IPS-18a (cell line): ENCODE results near the gene LAMA4.

Source experiments
- H3K27ac ChIP-seq: one replicate; pipeline ENCODE4 v1.5.1; 2013; ENCODE audit warnings: low read length
- H3K27me3 ChIP-seq: one replicate; pipeline ENCODE4 v1.6.1; 2013; ENCODE audit warnings: mild to moderate bottlenecking, low read length; ENCODE audit not compliant: control insufficient read depth, insufficient read depth
- H3K36me3 ChIP-seq: one replicate; pipeline ENCODE4 v1.6.1; 2013; ENCODE audit warnings: low read depth, low read length; ENCODE audit not compliant: control insufficient read depth
- H3K4me1 ChIP-seq: one replicate; pipeline ENCODE4 v1.6.1; 2013; ENCODE audit warnings: low read depth, low read length; ENCODE audit not compliant: control insufficient read depth
- H3K4me3 ChIP-seq: one replicate; pipeline ENCODE4 v1.5.1; 2013; ENCODE audit warnings: low read length
- H3K9ac ChIP-seq: one replicate; pipeline ENCODE4 v1.6.1; 2013; ENCODE audit warnings: mild to moderate bottlenecking, low read length, moderate library complexity
- H3K9me3 ChIP-seq: one replicate; pipeline ENCODE4 v1.6.1; 2013; ENCODE audit warnings: low read depth, low read length; ENCODE audit not compliant: control insufficient read depth

LAMA4 gene

DNA sequence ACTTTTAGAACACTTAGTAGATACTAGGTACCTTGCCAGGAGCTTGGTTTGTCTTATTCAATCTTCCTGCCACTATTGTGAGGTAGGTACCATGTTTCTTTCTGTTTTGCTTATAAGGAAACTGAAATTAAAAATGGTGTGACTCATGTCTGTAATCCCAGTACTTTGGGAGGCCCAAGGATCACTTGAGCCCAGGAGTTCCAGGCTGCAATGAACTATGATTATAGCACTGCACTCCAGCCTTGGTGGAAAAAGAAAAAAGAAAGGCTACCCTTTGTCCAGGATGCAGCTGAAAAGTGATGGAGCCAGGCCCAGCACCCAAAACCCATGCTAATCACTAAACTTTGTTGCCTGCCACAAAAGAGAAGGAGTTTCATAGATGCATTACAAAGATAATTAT, 34.1 kb upstream of the LAMA4 start:
- Histone ChIP-seq H3K4me3 (no peak overlapping the region), H3K36me3 (no peaks in the 10 kb centered on the region), H3K9me3 (no peaks in the 10 kb centered on the region), H3K27me3 (no peaks in the 10 kb centered on the region), H3K4me1 (peaks cover 3% of the 10 kb centered on the region), H3K9ac (no peak overlapping the region), H3K27ac (no peak overlapping the region)

DNA sequence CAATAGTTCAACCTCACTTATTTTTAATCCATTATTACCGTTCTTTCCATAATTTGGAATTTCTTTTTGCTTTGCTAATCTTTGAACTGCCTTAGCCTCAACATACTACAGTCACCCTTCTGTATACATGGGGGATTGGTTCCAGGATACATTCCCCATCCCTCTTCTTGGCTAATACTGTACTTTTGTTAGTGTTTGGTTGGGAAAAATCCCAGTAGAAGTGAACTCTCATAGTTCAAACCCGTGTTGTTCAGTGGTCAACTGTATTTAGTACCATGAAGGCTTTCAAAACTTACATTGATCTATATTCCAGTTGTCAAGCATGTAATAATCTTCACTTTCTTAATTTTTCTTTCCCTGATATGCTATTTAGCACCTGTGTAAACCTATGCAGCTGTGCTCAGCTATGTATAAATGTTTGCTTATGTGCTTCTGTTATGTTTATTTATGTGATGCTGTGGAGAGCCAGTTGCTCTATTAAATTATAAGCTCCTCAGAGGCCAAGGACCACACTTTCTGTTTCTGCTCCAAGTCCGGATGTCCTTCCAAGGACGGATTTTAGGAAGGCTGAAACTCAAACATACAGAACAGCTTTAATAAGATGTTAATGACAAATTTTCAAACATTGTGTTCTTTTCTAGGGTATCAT, 33.3 kb upstream of the LAMA4 start:
- no peak overlapping the region for H3K27ac ChIP-seq
- no peaks in the 10 kb centered on the region for H3K36me3 ChIP-seq
- peaks cover 3% of the 10 kb centered on the region for H3K4me1 ChIP-seq
- H3K9ac ChIP-seq, result no peak overlapping the region
- H3K27me3 ChIP-seq, result no peaks in the 10 kb centered on the region
- no peak overlapping the region for H3K4me3 ChIP-seq
- H3K9me3 ChIP-seq, result no peaks in the 10 kb centered on the region

DNA sequence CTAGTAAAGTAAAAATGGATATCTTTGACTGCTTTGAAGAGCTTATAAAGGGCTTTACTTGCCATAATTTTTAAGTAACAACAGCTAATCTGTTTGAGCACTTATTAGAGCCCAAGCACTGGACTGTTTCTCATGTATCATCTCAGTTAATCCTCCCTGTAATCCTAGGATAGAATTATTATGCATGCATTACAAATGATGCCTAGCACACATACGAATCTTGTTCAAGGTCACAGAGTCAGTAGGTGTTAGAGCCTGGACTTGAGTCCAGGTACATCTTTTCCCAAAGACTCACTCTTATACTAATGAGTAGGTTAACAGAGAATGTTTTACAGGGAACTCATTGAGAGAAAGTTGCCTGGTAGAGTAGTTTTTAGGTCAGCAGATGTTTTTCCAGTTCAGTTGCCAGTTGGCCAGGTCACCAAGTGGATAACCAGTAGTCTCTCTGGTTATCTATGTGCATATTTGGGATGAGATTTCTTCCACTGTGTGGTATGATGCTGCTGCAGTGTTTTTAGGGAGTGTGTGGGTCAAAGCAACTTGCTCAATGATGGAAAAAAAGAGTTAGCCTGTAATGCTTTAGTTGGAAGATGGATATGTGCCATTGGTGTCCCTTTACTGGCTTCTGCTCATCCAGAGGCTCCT, 32.3 kb upstream of the LAMA4 start:
- Histone ChIP-seq H3K9ac (no peak overlapping the region), H3K27ac (no peak overlapping the region), H3K4me3 (no peak overlapping the region), H3K4me1 (peaks cover 6% of the 10 kb centered on the region), H3K9me3 (no peaks in the 10 kb centered on the region), H3K36me3 (no peaks in the 10 kb centered on the region), H3K27me3 (no peaks in the 10 kb centered on the region)

DNA sequence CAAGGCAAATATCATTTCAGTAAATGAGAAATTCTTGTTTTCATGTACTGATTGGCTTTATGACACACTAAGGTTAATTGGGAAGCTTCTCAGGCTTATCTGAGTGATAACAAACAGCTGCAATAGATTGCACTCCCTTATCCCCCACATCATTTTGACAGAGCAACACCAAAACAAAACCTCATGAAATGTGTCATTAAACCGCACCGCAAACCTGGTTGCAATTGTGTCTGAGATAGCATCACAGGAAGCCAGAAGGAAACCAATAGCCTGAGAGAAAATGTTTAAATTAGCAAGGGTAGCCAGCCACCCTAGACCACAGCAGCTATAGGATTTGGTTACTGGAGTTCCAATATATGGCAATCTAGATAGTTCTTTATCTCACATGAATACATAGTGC, 31.6 kb upstream of the LAMA4 start:
- no peak overlapping the region for H3K9ac ChIP-seq
- H3K27ac ChIP-seq, result no peak overlapping the region
- peaks cover 6% of the 10 kb centered on the region for H3K4me1 ChIP-seq
- H3K27me3 ChIP-seq, result no peaks in the 10 kb centered on the region
- H3K9me3 ChIP-seq, result no peaks in the 10 kb centered on the region
- no peaks in the 10 kb centered on the region for H3K36me3 ChIP-seq
- no peak overlapping the region for H3K4me3 ChIP-seq

DNA sequence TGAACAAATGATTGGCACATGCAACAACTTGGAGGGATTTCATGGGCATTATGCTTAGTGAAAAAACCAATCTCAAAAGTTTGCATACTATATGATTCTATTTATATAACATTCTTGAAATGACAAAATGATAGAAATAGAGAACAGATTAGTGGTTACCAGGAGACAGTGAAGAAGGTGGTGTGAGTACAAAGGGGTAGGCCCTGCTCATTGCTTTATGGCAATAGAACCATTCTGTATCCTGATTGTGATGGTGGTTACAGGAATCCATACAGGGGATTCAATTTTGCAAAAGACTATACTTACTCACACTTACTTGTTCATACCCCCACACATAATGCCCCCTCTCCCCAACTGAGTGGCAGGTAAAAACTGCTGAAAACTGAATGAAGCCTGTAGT, 30.2 kb upstream of the LAMA4 start:
- peaks cover 6% of the 10 kb centered on the region for H3K4me1 ChIP-seq
- H3K36me3 ChIP-seq, result no peaks in the 10 kb centered on the region
- H3K9me3 ChIP-seq, result no peaks in the 10 kb centered on the region
- no peak overlapping the region for H3K27ac ChIP-seq
- no peak overlapping the region for H3K9ac ChIP-seq
- no peak overlapping the region for H3K4me3 ChIP-seq
- no peaks in the 10 kb centered on the region for H3K27me3 ChIP-seq

DNA sequence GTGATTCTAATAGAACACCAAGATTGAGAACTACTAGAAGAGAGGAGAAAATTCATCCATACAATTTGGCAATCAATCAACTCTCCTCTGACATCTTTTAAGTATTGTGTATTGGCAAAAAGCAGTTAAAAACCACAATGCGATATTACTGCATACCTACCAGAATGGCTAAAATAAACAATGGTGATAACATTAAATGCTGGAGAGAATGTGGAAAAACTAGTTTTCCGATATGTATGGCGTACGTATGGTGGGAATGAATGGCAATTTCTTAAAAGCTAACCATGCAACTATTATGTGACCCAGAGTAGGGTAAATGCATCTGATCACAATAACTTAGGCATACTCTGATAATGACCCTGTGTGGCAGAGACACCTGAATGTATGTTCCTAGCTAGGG, 29.3 kb upstream of the LAMA4 start:
- H3K9ac ChIP-seq, result no peak overlapping the region
- no peaks in the 10 kb centered on the region for H3K9me3 ChIP-seq
- no peak overlapping the region for H3K27ac ChIP-seq
- H3K36me3 ChIP-seq, result no peaks in the 10 kb centered on the region
- peaks cover 3% of the 10 kb centered on the region for H3K4me1 ChIP-seq
- H3K27me3 ChIP-seq, result no peaks in the 10 kb centered on the region
- H3K4me3 ChIP-seq, result no peak overlapping the region

DNA sequence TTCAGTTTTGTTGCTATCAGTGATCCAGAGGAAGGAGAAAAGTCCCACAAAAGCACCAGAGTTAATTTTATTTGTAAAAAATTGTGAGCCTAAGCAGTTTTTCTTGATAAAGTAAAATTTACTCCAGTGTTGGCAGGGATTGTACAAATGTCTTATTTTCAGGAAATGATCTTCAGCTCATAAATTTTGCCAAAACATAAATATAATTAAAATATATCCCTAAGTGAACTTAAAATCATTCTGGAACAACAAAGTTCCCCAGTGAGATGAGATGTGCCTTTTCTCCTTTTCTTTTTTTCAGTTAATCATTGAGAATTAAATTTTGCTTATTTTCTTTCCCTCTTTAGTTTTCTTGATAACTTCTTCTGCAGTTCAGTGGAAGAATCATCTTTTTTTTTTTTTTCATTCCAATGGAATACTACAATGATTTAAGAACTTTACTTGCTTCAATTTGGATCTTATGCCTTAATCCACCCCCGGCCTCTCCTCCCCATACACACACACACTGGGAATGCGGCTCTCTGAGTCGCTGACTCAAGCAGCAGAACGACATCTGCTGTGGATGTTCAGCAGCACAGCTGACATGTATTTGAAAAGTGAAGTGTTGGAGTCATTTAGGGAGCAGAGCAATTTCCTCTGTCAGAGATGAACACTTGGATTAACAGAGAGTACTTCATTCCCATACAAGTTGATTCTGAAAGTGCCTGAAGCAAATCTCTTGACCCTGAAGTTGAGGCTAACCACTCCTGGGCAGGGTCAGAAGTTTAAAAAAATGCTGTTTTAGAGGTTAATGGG, 27.7 kb upstream of the LAMA4 start:
- no peaks in the 10 kb centered on the region for H3K27me3 ChIP-seq
- H3K4me1 ChIP-seq, result peaks cover 3% of the 10 kb centered on the region
- no peak overlapping the region for H3K9ac ChIP-seq
- no peak overlapping the region for H3K27ac ChIP-seq
- no peaks in the 10 kb centered on the region for H3K36me3 ChIP-seq
- H3K4me3 ChIP-seq, result no peak overlapping the region
- H3K9me3 ChIP-seq, result no peaks in the 10 kb centered on the region

DNA sequence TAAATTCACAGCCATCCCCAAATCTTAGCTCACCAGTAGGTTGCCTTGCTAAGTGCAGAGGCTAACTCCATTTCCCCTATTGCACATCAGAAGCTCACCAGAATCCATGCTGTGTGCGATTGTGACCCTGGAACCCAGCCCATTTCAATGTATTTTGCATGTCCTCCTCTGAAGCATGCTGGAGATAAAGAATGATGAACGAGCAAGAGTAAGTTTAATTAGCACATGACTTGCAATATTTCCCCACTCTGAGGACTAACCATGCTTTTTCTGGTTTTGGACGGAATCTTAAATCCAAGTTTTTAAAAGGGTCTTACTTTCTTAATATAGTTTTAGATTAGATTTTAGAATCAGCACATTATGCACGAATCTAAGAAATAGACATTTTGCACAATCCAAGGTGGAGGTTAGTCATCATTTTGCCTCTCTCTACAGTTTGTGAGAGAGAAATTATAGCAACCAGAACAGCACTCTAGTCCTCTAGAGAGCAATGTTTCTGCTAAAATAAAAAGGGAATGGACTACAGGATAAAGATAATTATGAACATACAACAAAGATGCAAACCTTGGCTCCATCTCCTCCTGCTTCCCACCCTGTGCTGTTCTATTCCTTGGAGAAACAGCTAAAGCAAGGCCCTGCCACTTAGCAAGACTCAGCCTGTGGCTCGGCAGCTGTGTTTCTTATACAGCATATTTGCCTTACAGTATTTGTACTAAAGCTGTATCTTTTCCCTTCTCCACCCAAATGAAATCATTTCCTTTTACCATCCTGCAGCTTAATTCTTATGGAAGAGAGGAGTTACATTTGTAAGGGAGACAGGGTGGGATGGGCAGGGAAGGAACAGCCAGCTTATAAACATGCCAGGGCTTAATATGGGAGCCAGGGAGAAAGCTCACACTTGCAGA, 24.9 kb upstream of the LAMA4 start:
- H3K9ac ChIP-seq, result no peak overlapping the region
- no peak overlapping the region for H3K4me3 ChIP-seq

DNA sequence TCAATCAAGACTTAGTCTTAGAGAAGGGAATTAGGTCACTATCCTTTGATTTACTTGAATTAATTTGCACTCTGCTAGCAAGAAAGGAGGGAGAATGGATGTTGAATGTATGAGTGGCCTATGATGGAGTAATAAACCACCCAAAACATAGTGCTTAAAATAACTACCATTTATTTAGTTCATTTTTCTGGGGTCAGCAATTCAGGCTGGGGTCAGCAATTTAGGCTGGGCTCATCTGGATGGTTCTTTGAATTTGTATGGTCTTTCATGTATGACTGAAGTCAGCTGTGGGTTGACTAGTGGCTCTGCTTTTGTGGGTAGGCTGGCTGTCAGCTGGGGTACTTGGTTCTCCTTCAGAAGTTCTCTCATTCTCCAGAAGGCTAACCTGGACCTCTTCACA, 21.0 kb upstream of the LAMA4 start:
- Histone ChIP-seq H3K9ac (no peak overlapping the region), H3K4me1 (no peaks in the 10 kb centered on the region), H3K4me3 (no peak overlapping the region), H3K36me3 (no peaks in the 10 kb centered on the region), H3K27me3 (no peaks in the 10 kb centered on the region), H3K9me3 (no peaks in the 10 kb centered on the region), H3K27ac (no peak overlapping the region)

More for the DNA sequence above, 24.9 kb upstream of the LAMA4 start:
- H3K27ac ChIP-seq, result no peak overlapping the region
- no peaks in the 10 kb centered on the region for H3K36me3 ChIP-seq
- no peaks in the 10 kb centered on the region for H3K27me3 ChIP-seq
- no peaks in the 10 kb centered on the region for H3K9me3 ChIP-seq
- peaks cover 3% of the 10 kb centered on the region for H3K4me1 ChIP-seq

DNA sequence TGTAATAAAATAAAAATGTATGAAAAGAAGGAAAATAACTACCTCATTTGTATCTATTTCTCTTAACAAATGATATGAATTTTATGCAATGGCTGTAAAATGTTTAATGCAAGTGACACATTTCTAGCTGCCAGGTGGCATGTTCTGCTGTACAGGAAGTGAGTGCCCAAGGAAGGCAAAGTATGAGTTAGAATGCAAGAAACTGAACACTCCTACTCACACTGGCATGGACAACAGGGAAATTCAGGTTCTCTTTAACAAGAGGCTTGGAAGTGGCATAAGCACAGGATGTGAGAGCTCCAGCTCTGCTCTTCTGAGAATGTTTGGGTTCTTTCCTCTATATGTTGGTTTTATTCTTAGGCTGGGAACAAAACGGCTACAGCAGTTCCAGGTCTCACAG, 20.4 kb upstream of the LAMA4 start:
- Histone ChIP-seq H3K27ac (no peak overlapping the region), H3K4me1 (no peaks in the 10 kb centered on the region), H3K4me3 (no peak overlapping the region), H3K9ac (no peak overlapping the region), H3K9me3 (no peaks in the 10 kb centered on the region), H3K27me3 (no peaks in the 10 kb centered on the region), H3K36me3 (no peaks in the 10 kb centered on the region)

DNA sequence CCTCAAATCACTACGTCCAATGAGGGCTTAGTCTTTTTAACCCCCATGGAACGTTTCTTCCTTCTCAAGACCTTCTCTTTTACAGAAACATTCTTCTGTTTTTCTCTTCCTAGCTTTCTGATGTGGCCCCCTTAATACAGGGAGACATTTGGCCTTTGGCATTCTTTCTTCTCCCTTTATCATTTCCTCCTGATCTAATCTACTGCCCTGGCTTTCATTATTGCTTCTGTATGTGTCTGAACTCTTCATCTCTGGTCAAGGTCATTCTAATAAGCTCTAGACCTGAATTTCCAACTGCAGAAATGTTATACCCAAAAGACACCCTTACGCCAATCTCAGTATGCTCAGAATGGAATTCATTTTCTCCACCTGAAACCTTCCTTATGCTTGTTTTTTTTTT, 18.4 kb upstream of the LAMA4 start:
- H3K9me3 ChIP-seq, result no peaks in the 10 kb centered on the region
- no peaks in the 10 kb centered on the region for H3K27me3 ChIP-seq
- no peak overlapping the region for H3K9ac ChIP-seq
- no peak overlapping the region for H3K4me3 ChIP-seq
- no peaks in the 10 kb centered on the region for H3K36me3 ChIP-seq
- no peak overlapping the region for H3K27ac ChIP-seq
- no peaks in the 10 kb centered on the region for H3K4me1 ChIP-seq
